Peyer's patch (tissue), 4 donors: ENCODE measurements around the gene MADCAM1. TPM values are rescaled to one million over a fixed set of nuclear protein-coding genes. Genes with fewer than 3 reads are reported as not detected.

Experiments used
- DNase-seq, 3 donors: peaks; one replicate each; pipeline ENCODE4 v3.0.0-alpha.2; 2017 to 2019
- H3K27ac ChIP-seq, 4 donors: fragments of 200-600 bp; sonication (generic); one replicate each; pipeline ENCODE4 v1.5.1; 2016 to 2019
- H3K27me3 ChIP-seq, 2 donors: fragments of 200-600 bp; sonication (generic); one replicate each; pipeline ENCODE4 v1.5.1; 2019
- H3K36me3 ChIP-seq, 3 donors: fragments of 200-600 bp; sonication (generic); one replicate each; pipeline ENCODE4 v1.5.1; 2016 to 2019
- H3K4me1 ChIP-seq, 4 donors: fragments of 200-600 bp; sonication (generic); one replicate each; pipeline ENCODE4 v1.5.1; 2016 to 2019
- H3K4me3 ChIP-seq, 4 donors: fragments of 200-600 bp; sonication (generic); 1 replicate in 3 of 4; 2 replicates in 1 of 4; pipeline ENCODE4 v1.5.1; 2016 to 2019; ENCODE audit warnings: mild to moderate bottlenecking in 1 of 4
- H3K9me3 ChIP-seq, 4 donors: fragments of 200-600 bp; sonication (generic); one replicate each; pipeline ENCODE4 v1.5.1; 2016 to 2019; ENCODE audit warnings: mild to moderate bottlenecking in 1 of 4
- POLR2A ChIP-seq, 2 donors: fragments of 450-650 bp; IDR thresholded peaks; one replicate each; pipeline ENCODE4 v1.5.1; 2017; ENCODE audit warnings: antibody characterized with exemption in 2 of 2, mild to moderate bottlenecking in 2 of 2, moderate library complexity in 2 of 2
- total RNA-seq, 4 donors: library from RNA; depleted of rRNA; stranded (reverse); fragments of >200 nt; gene quantifications; one replicate each; pipeline ENCODE4 v1.1.0, GENCODE V29; 2016
- TF ChIP-seq, protein P1 (sequence below), 6 experiments: fragments of 450-650 bp in 4 of 6; fragments of 200-600 bp in 2 of 6; sonication (generic) in 1 of 6; IDR thresholded peaks; one replicate each; pipeline ENCODE4 v1.5.1; 2017 to 2019; ENCODE audit warnings: antibody characterized with exemption in 6 of 6, mild to moderate bottlenecking in 3 of 6, moderate library complexity in 1 of 6

The MADCAM1 gene
- total RNA-seq, 4 donors from 2014 or later: 1.4 to 25.6 (median 5.1) TPM

DNA sequence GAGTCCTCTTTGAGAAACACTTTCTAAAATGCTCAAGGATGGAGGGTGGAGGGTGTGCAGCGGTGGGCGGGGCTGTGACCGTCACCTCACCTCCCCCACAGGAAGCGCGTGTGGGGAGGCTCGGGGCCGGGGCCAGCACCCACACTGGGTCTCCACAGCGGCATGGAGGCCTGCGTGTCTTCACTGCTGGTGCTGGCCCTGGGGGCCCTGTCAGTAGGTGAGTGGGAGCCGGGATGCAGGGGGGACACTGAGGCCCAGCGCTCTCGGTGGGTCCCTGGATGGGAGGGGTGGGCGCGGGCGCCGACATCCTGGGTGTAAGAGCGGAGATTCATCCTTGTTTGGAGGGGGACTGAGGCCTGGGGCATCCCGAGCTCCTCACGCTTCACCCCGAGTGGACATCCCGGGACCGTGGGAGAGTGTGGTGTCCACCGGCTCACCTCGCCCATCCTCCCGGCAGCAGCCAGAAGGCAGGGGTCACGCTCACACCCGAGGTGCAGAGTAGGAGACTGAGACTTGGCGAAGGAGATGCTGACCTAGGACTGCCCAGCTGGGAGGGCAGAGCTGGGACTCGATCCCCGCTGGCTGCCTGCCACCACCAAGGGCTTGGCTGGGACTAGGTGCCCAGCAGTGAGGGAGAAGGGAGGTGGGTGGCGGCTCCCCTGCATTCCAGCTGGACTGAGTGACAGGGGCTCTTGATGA, 47.8 kb downstream of the MADCAM1 start, which contains the start of gene GZMM:
TSS of gene GZMM (plus strand) at position 144 of the 699 bp plus-strand sequence. CDS start at position 163, 19 bp downstream.
- Histone ChIP-seq H3K27me3 (no peaks in the 10 kb centered on the region), H3K9me3 (no peaks in the 10 kb centered on the region), H3K4me3 (peak within 1 kb of the TSS; percentile 24 to 36 (median 30)), H3K4me1 (no peaks in the 10 kb centered on the region), H3K36me3 (peaks cover 0 to 22% (median 0%) of the 10 kb centered on the region in 3 donors), H3K27ac (peak within 1 kb of the TSS in 2 of 4 donors; percentile 38 to 55)
- DNase-seq: peak in 2 of 3 donors; percentile 52 to 73
- TF ChIP-seq POLR2A (IDR thresholded peaks at IDR 0.05): no peak
- TF ChIP-seq, protein P1, sequence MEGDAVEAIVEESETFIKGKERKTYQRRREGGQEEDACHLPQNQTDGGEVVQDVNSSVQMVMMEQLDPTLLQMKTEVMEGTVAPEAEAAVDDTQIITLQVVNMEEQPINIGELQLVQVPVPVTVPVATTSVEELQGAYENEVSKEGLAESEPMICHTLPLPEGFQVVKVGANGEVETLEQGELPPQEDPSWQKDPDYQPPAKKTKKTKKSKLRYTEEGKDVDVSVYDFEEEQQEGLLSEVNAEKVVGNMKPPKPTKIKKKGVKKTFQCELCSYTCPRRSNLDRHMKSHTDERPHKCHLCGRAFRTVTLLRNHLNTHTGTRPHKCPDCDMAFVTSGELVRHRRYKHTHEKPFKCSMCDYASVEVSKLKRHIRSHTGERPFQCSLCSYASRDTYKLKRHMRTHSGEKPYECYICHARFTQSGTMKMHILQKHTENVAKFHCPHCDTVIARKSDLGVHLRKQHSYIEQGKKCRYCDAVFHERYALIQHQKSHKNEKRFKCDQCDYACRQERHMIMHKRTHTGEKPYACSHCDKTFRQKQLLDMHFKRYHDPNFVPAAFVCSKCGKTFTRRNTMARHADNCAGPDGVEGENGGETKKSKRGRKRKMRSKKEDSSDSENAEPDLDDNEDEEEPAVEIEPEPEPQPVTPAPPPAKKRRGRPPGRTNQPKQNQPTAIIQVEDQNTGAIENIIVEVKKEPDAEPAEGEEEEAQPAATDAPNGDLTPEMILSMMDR (IDR thresholded peaks at IDR 0.05): no peak

DNA sequence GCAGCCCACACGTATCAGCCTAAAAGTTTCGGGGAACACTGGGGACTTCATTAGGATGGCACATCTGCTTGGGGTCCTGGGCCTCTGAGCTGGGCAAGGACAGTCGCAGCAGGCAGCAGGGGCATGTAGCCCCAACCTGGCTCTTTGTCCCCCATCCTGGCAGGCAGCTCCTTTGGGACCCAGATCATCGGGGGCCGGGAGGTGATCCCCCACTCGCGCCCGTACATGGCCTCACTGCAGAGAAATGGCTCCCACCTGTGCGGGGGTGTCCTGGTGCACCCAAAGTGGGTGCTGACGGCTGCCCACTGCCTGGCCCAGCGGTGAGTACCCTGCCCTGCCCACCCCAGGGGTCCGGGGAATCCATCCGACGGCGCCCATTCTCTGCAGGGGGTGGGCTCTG, 50.8 kb downstream of the MADCAM1 start:
- TF ChIP-seq, protein P1 (IDR thresholded peaks at IDR 0.05): no peak
- no peak for TF ChIP-seq POLR2A (IDR thresholded peaks at IDR 0.05)
- Histone ChIP-seq H3K4me3 (no peak overlapping the region), H3K9me3 (no peaks in the 10 kb centered on the region), H3K27ac (no peak overlapping the region), H3K36me3 (no peaks in the 10 kb centered on the region), H3K27me3 (no peaks in the 10 kb centered on the region), H3K4me1 (peaks cover 0 to 6% (median 0%) of the 10 kb centered on the region in 4 donors)
- DNase-seq: no peak

DNA sequence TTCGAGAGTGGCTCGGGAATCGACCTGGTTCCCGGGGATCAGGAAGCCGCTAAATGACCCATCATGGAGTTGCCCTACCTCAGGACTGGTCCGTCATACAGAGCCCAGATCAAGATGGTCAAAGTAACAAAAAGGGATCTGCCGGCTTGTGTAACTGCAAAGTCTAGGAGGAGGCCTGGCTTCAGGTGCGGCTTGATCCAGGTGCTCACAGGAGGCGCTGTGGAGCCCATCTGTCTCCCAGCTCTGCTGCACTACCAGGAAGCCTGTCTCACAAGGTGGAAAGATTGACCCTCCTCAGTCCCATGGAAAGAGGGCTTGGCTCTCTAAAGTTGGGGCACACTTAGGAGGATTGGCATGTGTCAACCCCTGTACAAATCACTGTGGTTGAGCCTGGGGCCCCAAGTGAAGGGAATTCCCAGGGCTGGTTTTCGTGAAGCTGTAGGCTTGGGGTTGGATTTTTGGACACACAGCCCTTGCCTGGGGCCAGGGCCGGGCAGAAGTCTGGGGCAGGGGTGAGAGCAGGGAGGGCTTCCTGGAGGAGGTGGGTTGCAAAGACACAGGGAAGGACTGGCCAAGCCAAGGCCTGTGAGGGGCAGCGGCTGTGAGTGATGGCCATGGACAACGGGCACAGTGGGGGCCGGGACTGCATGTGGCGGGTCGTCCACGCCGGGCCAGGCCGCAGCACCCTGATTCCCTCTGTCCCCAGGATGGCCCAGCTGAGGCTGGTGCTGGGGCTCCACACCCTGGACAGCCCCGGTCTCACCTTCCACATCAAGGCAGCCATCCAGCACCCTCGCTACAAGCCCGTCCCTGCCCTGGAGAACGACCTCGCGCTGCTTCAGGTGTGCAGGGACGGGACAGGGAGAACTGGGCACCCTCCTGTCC, 51.8 kb downstream of the MADCAM1 start:
- no peak for DNase-seq
- H3K27me3 ChIP-seq: no peaks in the 10 kb centered on the region

DNA sequence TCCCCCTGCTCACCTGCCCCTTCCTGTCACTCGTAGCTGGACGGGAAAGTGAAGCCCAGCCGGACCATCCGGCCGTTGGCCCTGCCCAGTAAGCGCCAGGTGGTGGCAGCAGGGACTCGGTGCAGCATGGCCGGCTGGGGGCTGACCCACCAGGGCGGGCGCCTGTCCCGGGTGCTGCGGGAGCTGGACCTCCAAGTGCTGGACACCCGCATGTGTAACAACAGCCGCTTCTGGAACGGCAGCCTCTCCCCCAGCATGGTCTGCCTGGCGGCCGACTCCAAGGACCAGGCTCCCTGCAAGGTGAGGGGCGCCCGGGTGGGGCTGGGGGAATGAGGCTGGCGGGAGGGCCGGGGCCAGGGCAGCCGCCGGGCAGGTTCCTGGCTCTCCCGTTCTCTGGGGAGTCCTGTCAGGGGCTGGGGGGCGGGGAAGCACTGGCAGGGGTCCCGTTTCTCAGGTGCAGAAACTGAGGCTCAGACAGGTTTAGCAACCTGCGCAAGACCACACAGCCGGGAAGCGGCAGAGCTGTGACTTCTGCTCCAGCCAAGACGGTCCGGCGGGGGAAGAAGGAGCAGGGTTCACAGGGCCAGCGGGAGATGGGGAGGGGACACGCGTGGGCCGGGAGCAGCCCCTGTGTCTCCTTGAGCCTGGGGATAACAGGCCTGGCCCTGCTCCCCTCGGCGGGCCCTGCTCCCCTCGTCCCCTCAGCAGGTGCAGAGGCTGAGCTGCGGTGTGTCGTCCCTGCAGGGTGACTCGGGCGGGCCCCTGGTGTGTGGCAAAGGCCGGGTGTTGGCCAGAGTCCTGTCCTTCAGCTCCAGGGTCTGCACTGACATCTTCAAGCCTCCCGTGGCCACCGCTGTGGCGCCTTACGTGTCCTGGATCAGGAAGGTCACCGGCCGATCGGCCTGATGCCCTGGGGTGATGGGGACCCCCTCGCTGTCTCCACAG, 52.9 kb downstream of the MADCAM1 start:
- H3K27me3 ChIP-seq: no peaks in the 10 kb centered on the region
- H3K4me1 ChIP-seq: peaks cover 0 to 6% (median 0%) of the 10 kb centered on the region in 4 donors
- TF ChIP-seq POLR2A (IDR thresholded peaks at IDR 0.05): no peak
- TF ChIP-seq, protein P1 (IDR thresholded peaks at IDR 0.05): no peak
- H3K9me3 ChIP-seq: no peaks in the 10 kb centered on the region
- H3K4me3 ChIP-seq: no peak overlapping the region
- H3K27ac ChIP-seq: no peak overlapping the region
- H3K36me3 ChIP-seq: no peaks in the 10 kb centered on the region
- DNase-seq: no peak

More for the DNA sequence above, 51.8 kb downstream of the MADCAM1 start:
- TF ChIP-seq, protein P1 (IDR thresholded peaks at IDR 0.05): no peak
- H3K9me3 ChIP-seq: no peaks in the 10 kb centered on the region
- H3K36me3 ChIP-seq: no peaks in the 10 kb centered on the region
- H3K27ac ChIP-seq: no peak overlapping the region
- peaks cover 0 to 6% (median 0%) of the 10 kb centered on the region in 4 donors for H3K4me1 ChIP-seq
- H3K4me3 ChIP-seq: no peak overlapping the region

DNA sequence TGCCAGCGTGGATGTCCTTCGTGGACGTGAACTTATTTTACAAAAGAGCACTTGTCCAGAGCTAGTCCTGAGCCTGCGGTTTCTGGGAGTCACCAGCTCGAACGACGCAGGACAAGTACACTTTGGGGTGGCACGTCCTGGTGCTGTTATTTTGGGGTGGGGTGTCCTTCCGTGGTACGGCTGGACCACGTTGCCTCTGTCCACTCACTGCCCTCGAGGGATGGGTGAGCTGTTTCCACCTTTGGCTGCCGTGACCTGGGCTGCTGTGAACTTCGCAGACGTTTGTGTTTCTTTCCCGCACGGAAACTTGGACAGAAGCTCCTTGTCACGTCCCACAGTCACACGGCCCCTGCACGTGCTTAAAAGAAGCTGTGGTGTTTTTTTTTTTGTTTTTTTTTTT, 58.5 kb downstream of the MADCAM1 start:
- no peak for DNase-seq
- no peaks in the 10 kb centered on the region for H3K36me3 ChIP-seq
- H3K4me1 ChIP-seq: peaks cover 0 to 25% (median 0%) of the 10 kb centered on the region in 4 donors
- TF ChIP-seq POLR2A (IDR thresholded peaks at IDR 0.05): no peak
- TF ChIP-seq, protein P1 (IDR thresholded peaks at IDR 0.05): no peak
- H3K27ac ChIP-seq: no peak overlapping the region
- no peak overlapping the region for H3K4me3 ChIP-seq
- H3K27me3 ChIP-seq: no peaks in the 10 kb centered on the region
- H3K9me3 ChIP-seq: no peaks in the 10 kb centered on the region
